Endothelial cell of umbilical vein (primary cell): ENCODE data around the gene THSD4. TPM values are rescaled to one million over a fixed set of nuclear protein-coding genes. Genes with fewer than 3 reads are reported as not detected.

Experiments used
- BruUV-seq: library from RNA; stranded (reverse); fragments of 400-500 nt; replicated peaks from 2 replicates; lab custom pipeline; 2021; lab: Mats Ljungman, UMichigan
- CTCF ChIA-PET: fragments of 300-600, 350-600 bp; sonication (Branson Sonifier 250); formaldehyde crosslinking; loops from one replicate; lab custom pipeline; 2021; ENCODE audit warnings: antibody characterized with exemption, inconsistent platforms; lab: Charles Lee
- POLR2A ChIA-PET: fragments of 300-600, 350-600 bp; sonication (Branson Sonifier 250); formaldehyde crosslinking; loops from one replicate; lab custom pipeline; 2021; ENCODE audit warnings: antibody characterized with exemption, inconsistent platforms; lab: Charles Lee
- DNase-seq: peaks from one replicate; pipeline ENCODE4 v3.0.0-alpha.2; 2011; ENCODE audit warnings: low read depth, low spot score
- FAIRE-seq: peaks from 2 replicates; lab custom pipeline; 2011; peaks lifted over from hg19 to GRCh38; lab: Jason Lieb, UNC
- H2AFZ ChIP-seq: 2 replicates; pipeline ENCODE4 v1.6.0; 2012; ENCODE audit warnings: low read depth, low read length, control low read depth, inconsistent platforms
- H3K27ac ChIP-seq: 2 replicates; pipeline ENCODE4 v1.5.1; 2011; ENCODE audit warnings: low read depth, mild to moderate bottlenecking, control low read depth, low read length, moderate library complexity; ENCODE audit not compliant: insufficient read depth
- H3K27me3 ChIP-seq, 2 experiments: 2 replicates each; pipeline versions ENCODE4 v1.6.0 to v1.6.1; 2011; ENCODE audit warnings: low read length in 2 of 2, mixed read lengths in 1 of 2; ENCODE audit not compliant: control insufficient read depth in 2 of 2, insufficient read depth in 2 of 2
- H3K36me3 ChIP-seq, 2 experiments: 2 replicates in 1 of 2; 3 replicates in 1 of 2; pipeline ENCODE4 v1.5.1; 2011; ENCODE audit warnings: low read length in 2 of 2, mild to moderate bottlenecking in 1 of 2, moderate library complexity in 1 of 2; ENCODE audit not compliant: control insufficient read depth in 2 of 2, insufficient read depth in 2 of 2; ENCODE audit errors: extremely low read depth in 1 of 2
- H3K4me1 ChIP-seq: 3 replicates; pipeline ENCODE4 v1.5.1; 2011; ENCODE audit warnings: mild to moderate bottlenecking, low read length; ENCODE audit not compliant: control insufficient read depth, insufficient read depth; ENCODE audit errors: extremely low read depth
- H3K4me2 ChIP-seq: 2 replicates; pipeline ENCODE4 v1.6.1; 2011; ENCODE audit warnings: low read length, control low read depth, mixed read lengths; ENCODE audit not compliant: insufficient read depth
- H3K4me3 ChIP-seq, 3 experiments: fragments of 200-600 bp in 1 of 3; sonication (generic), shearing (Covaris generic) in 1 of 3; replicated peaks in 1 of 3; 2 replicates each; pipeline ENCODE4 v1.5.1; 2011 to 2016; ENCODE audit warnings: control low read depth in 3 of 3, low read length in 3 of 3, mild to moderate bottlenecking in 2 of 3, inconsistent platforms in 1 of 3, low read depth in 1 of 3, moderate library complexity in 1 of 3; ENCODE audit not compliant: insufficient read depth in 1 of 3
- H3K79me2 ChIP-seq: 2 replicates; pipeline ENCODE4 v1.6.0; 2012; ENCODE audit warnings: low read length, inconsistent platforms; ENCODE audit not compliant: control insufficient read depth, insufficient read depth
- H3K9ac ChIP-seq: replicated peaks from 2 replicates; pipeline ENCODE3; 2011; ENCODE audit warnings: low read length, control low read depth; ENCODE audit not compliant: insufficient read depth; ENCODE audit errors: extremely low read depth
- H3K9me1 ChIP-seq: replicated peaks from 3 replicates; pipeline ENCODE4 v1.6.0; 2011; ENCODE audit warnings: mild to moderate bottlenecking, low read length; ENCODE audit not compliant: control insufficient read depth, insufficient read depth; ENCODE audit errors: extremely low read depth
- H3K9me3 ChIP-seq: replicated peaks from 2 replicates; pipeline ENCODE4 v1.5.1; 2012; ENCODE audit warnings: low read length, inconsistent platforms; ENCODE audit not compliant: control insufficient read depth, insufficient read depth
- H4K20me1 ChIP-seq: replicated peaks from 2 replicates; pipeline ENCODE3; 2011; ENCODE audit warnings: mild to moderate bottlenecking, low read length; ENCODE audit not compliant: control insufficient read depth, insufficient read depth; ENCODE audit errors: extremely low read depth
- CTCF ChIP-seq, 2 donors: IDR thresholded peaks; 1 replicate in 1 of 2; 2 replicates in 1 of 2; pipeline ENCODE4 v1.5.1; 2011; ENCODE audit warnings: low read length in 2 of 2, mild to moderate bottlenecking in 2 of 2, moderate library complexity in 2 of 2, control low read depth in 1 of 2, inconsistent platforms in 1 of 2, low read depth in 1 of 2; ENCODE audit not compliant: insufficient read depth in 1 of 2; ENCODE audit errors: extremely low read depth in 1 of 2
- EZH2 ChIP-seq: IDR thresholded peaks from 2 replicates; pipeline ENCODE4 v1.6.1; 2012; ENCODE audit warnings: borderline replicate concordance, low read depth, mild to moderate bottlenecking, moderate library complexity, low read length, inconsistent platforms; ENCODE audit not compliant: severe bottlenecking
- FOS ChIP-seq: IDR thresholded peaks from 2 replicates; pipeline ENCODE4 v1.6.1; 2011; ENCODE audit warnings: mild to moderate bottlenecking, low read length, moderate library complexity, borderline replicate concordance; ENCODE audit not compliant: insufficient read depth
- GATA2 ChIP-seq: IDR thresholded peaks from 2 replicates; pipeline ENCODE4 v1.7.0; 2011; ENCODE audit warnings: low read depth, mild to moderate bottlenecking, moderate library complexity, mixed read lengths, low read length; ENCODE audit not compliant: insufficient read length, insufficient read depth
- JUN ChIP-seq: IDR thresholded peaks from 2 replicates; pipeline ENCODE4 v1.6.1; 2011; ENCODE audit warnings: borderline replicate concordance, low read depth; ENCODE audit not compliant: insufficient read length, insufficient read depth
- MYC ChIP-seq: IDR thresholded peaks from one replicate; pipeline ENCODE4 v1.6.1; 2011; ENCODE audit warnings: mild to moderate bottlenecking, low read depth, low read length
- POLR2A ChIP-seq: IDR thresholded peaks from 2 replicates; pipeline ENCODE4 v1.6.1; 2012; ENCODE audit warnings: low read depth, mild to moderate bottlenecking, control low read depth, low read length
- POLR2AphosphoS5 ChIP-seq: IDR thresholded peaks from 2 replicates; pipeline ENCODE4 v1.6.1; 2012; ENCODE audit warnings: low read depth, mild to moderate bottlenecking, control low read depth, low read length, moderate library complexity; ENCODE audit not compliant: insufficient read depth
- dilution Hi-C: fragments of 300-500 bp; cut with MboI; formaldehyde crosslinking; loops from one replicate; pipeline ENCODE4 v1.15.0; 2019; ENCODE audit warnings: low sequenced_read_pairs; ENCODE audit not compliant: extremely low pct_ligation_motif_present
- intact Hi-C: fragments of 100-400 bp; cut with micrococcal nuclease; formaldehyde crosslinking; loops from one replicate; pipeline ENCODE4 v1.10.0; 2022
- polyA plus RNA-seq, 4 experiments: library from polyadenylated mRNA; depleted of rRNA in 3 of 4; stranded (reverse) in 3 of 4; unstranded in 1 of 4; fragments of >200 nt; gene quantifications; 2 replicates each; pipeline versions ENCODE4 v1.2.1 to v1.2.3, GENCODE V29; 2011 to 2012; ENCODE audit warnings: missing spikeins in 1 of 4
- total RNA-seq: library from RNA; stranded (reverse); gene quantifications from 2 replicates; pipeline ENCODE4 v1.2.3, GENCODE V29; 2021
- TF ChIP-seq, protein P1 (sequence below): IDR thresholded peaks from 2 replicates; pipeline ENCODE4 v1.6.1; 2011; ENCODE audit not compliant: insufficient read depth, insufficient read length

The THSD4 gene
- total and polyA plus RNA-seq, 2 donors (not counting 3 experiments of a cell fraction or from before 2014, with no cell fraction given), result 9.9 to 25.4 TPM

DNA sequence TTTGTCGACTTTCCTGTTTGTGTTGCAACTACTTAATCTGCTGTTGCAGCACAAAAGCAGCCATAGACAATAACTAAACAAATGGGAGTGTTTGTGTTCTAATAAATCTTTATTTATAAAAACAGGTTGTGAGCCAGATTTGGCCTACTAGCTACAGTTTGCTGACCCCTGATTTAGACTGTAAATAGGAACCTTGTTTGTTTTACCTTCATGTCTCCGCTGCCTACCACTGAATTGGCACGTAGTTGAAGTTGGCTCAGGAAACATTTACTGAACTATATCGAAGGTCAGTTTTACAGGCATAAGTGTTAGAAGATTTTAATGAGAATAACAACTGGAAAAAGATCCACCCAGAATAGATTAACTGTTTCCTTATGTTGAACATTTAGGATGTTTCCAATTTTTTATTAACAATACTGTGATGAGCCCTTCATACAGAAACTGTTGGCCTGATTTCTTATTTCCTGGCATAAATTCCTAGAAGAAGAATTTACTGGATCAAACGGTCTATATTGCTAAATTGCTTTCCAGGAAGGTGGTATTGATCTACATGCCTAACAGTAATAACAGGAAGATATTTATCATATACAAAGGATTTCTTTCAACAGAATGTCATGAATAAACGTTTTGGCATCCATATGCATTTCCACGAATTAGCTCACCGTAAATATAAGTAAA, 538.9 kb downstream of the THSD4 start:
- intact Hi-C loops (loop anchor here (1.0 to 2.0 kb wide), 2 partner anchors 76 to 267 kb away; no protein-coding TSS in a partner anchor), dilution Hi-C loops (no loop called here)
- H3K4me2 ChIP-seq, result peak overlapping the region; percentile 58
- H3K36me3 ChIP-seq, result no peaks in the 10 kb centered on the region
- no peak overlapping the region for H2AFZ ChIP-seq
- no peak overlapping the region for H3K9ac ChIP-seq
- H3K27ac ChIP-seq, result no peak overlapping the region
- H3K9me3 ChIP-seq, result no peaks in the 10 kb centered on the region
- no peaks in the 10 kb centered on the region for H4K20me1 ChIP-seq
- DNase-seq, result peak; percentile 35
- no TSS peak for BruUV-seq
- no peaks in the 10 kb centered on the region for H3K9me1 ChIP-seq
- H3K4me1 ChIP-seq, result peaks cover 15% of the 10 kb centered on the region
- TF ChIP-seq CTCF (IDR thresholded peaks at IDR 0.05; ENCODE audit: extremely low read depth in 1 of 2, insufficient read depth in 1 of 2, low read depth in 1 of 2, low read length in 2 of 2), result no peak
- no peak for TF ChIP-seq MYC
- TF ChIP-seq JUN, result no peak
- no peak for TF ChIP-seq FOS
- no peak for TF ChIP-seq POLR2AphosphoS5
- no peak for TF ChIP-seq EZH2
- TF ChIP-seq, protein P1, sequence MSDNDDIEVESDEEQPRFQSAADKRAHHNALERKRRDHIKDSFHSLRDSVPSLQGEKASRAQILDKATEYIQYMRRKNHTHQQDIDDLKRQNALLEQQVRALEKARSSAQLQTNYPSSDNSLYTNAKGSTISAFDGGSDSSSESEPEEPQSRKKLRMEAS, result no peak
- no peak for TF ChIP-seq POLR2A
- no peak for TF ChIP-seq GATA2
- FAIRE-seq, result no peak
- H3K27me3 ChIP-seq, result no peaks in the 10 kb centered on the region
- H3K79me2 ChIP-seq, result no peaks in the 10 kb centered on the region
- no peak overlapping the region for H3K4me3 ChIP-seq
- ChIA-PET POLR2A (no interaction called here), CTCF (interaction anchor here (0.8 to 3.9 kb wide), 7 partner anchors 8 to 207 kb away, joined by 3 to 25 read pairs (median 8); no protein-coding TSS in a partner anchor)
